GM12873 (cell line): ENCODE results near the gene GALNT17.

Experiments
- CTCF ChIP-seq: IDR thresholded peaks from 2 replicates; pipeline ENCODE4 v1.5.1; 2012; ENCODE audit warnings: low read depth, mild to moderate bottlenecking, moderate library complexity, low read length, control low read depth; ENCODE audit not compliant: insufficient read depth; ENCODE audit errors: missing control alignments

GALNT17 gene

GRCh38 chr7:71611986-71612385 lies 480.0 kb downstream of the GALNT17 start:
- no peak for TF ChIP-seq CTCF

GRCh38 chr7:71612911-71613310 lies 481.0 kb downstream of the GALNT17 start:
- no peak for TF ChIP-seq CTCF

- no peak for TF ChIP-seq CTCF
These were observed 481.4 kb downstream of the GALNT17 start for GRCh38 chr7:71613313-71613712.

GRCh38 chr7:71615017-71615416 lies 483.1 kb downstream of the GALNT17 start:
- no peak for TF ChIP-seq CTCF

GRCh38 chr7:71616217-71616616 lies 484.3 kb downstream of the GALNT17 start:
- TF ChIP-seq CTCF, result no peak

GRCh38 chr7:71618278-71618677 lies 486.3 kb downstream of the GALNT17 start:
- no peak for TF ChIP-seq CTCF

GRCh38 chr7:71625545-71625944 lies 493.6 kb downstream of the GALNT17 start:
- TF ChIP-seq CTCF, result no peak
